ENCODE measurements around the gene AFF3.

Gene AFF3

GRCh38 chr2:100051253-100051652 lies 91.1 kb downstream of the AFF3 start:
- Histone ChIP-seq H4K91ac (ENCODE audit: low read depth, low read length) (no peak overlapping the region), H3K79me1 (ENCODE audit: low read length) (no peaks in the 10 kb centered on the region), H3K4ac (ENCODE audit: low read depth, low read length) (no peak overlapping the region), H3K79me2 (ENCODE audit: control insufficient read depth, insufficient read depth, low read length, poor library complexity) (no peaks in the 10 kb centered on the region), H4K12ac (ENCODE audit: low read depth, low read length) (no peak overlapping the region), H3K36me3 (ENCODE audit: control insufficient read depth in 1 of 2, insufficient read depth in 2 of 2, low read length in 2 of 2) (no peaks in the 10 kb centered on the region), H3K18ac (ENCODE audit: low read length) (no peak overlapping the region), H3K9me3 (ENCODE audit: insufficient read depth, low read depth, low read length) (no peaks in the 10 kb centered on the region), H3K4me3 (ENCODE audit: low read depth, low read length) (no peak overlapping the region), H2AFZ (ENCODE audit: insufficient read depth, low read length, poor library complexity) (no peak overlapping the region), H3K4me1 (ENCODE audit: control insufficient read depth in 1 of 2, insufficient read depth in 2 of 2, low read length in 2 of 2) (no peaks in the 10 kb centered on the region), H3K23ac (ENCODE audit: low read length) (no peak overlapping the region), H3K4me2 (ENCODE audit: low read length) (no peak overlapping the region), H3K27ac (ENCODE audit: low read depth, low read length) (no peak overlapping the region), H2BK120ac (ENCODE audit: insufficient read depth, low read length, poor library complexity) (no peak overlapping the region), H2BK12ac (ENCODE audit: low read length) (no peak overlapping the region), H3K14ac (ENCODE audit: low read length) (no peak overlapping the region), H3K27me3 (ENCODE audit: insufficient read depth, low read length) (no peaks in the 10 kb centered on the region), H2BK5ac (ENCODE audit: low read depth, low read length, poor library complexity) (no peak overlapping the region), H3K9ac (ENCODE audit: low read length) (no peak overlapping the region), H4K8ac (ENCODE audit: low read depth, low read length) (no peak overlapping the region), H2AK5ac (ENCODE audit: low read length) (no peak overlapping the region)
- no CpG with 5 or more reads among the region's 5 CpGs for WGBS (ENCODE audit: extremely low coverage, insufficient coverage, insufficient read length)
- no peak for DNase-seq

DNA sequence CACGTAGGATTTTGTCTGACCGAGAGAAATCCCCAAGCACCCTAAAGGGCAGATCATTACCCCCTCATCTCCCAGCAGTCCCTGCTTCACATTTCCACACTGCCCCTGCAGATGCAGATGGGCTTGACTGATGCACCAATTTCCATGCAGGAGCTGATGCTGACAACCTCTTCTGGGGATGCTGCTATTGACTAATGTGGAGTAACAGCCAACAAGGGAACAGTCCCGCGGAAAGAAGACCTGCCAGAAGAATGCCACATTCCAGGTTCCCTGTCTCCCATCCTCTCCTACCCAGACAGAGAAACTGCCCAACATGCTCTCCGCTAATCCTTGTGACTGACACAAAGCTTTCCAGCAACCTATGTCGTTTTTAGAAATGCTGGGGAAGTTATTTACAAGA lies 91.7 kb downstream of the AFF3 start:
- H3K79me1 ChIP-seq (ENCODE audit: low read length), result no peaks in the 10 kb centered on the region
- H3K14ac ChIP-seq (ENCODE audit: low read length), result no peak overlapping the region
- H4K91ac ChIP-seq (ENCODE audit: low read depth, low read length), result no peak overlapping the region
- no peak overlapping the region for H3K4me3 ChIP-seq (ENCODE audit: low read depth, low read length)
- no peaks in the 10 kb centered on the region for H3K27me3 ChIP-seq (ENCODE audit: insufficient read depth, low read length)
- no peaks in the 10 kb centered on the region for H3K79me2 ChIP-seq (ENCODE audit: control insufficient read depth, insufficient read depth, low read length, poor library complexity)
- H3K9me3 ChIP-seq (ENCODE audit: insufficient read depth, low read depth, low read length), result no peaks in the 10 kb centered on the region
- no peak overlapping the region for H2AFZ ChIP-seq (ENCODE audit: insufficient read depth, low read length, poor library complexity)
- no peaks in the 10 kb centered on the region for H3K36me3 ChIP-seq (ENCODE audit: control insufficient read depth in 1 of 2, insufficient read depth in 2 of 2, low read length in 2 of 2)
- no peak overlapping the region for H3K9ac ChIP-seq (ENCODE audit: low read length)
- H3K4me2 ChIP-seq (ENCODE audit: low read length), result no peak overlapping the region
- H2BK12ac ChIP-seq (ENCODE audit: low read length), result no peak overlapping the region
- no peak overlapping the region for H2BK5ac ChIP-seq (ENCODE audit: low read depth, low read length, poor library complexity)
- no peak overlapping the region for H3K4ac ChIP-seq (ENCODE audit: low read depth, low read length)
- no peak overlapping the region for H3K27ac ChIP-seq (ENCODE audit: low read depth, low read length)
- no peak overlapping the region for H3K23ac ChIP-seq (ENCODE audit: low read length)
- H2BK120ac ChIP-seq (ENCODE audit: insufficient read depth, low read length, poor library complexity), result no peak overlapping the region
- DNase-seq, result no peak
- no peak overlapping the region for H3K18ac ChIP-seq (ENCODE audit: low read length)
- no peak overlapping the region for H4K8ac ChIP-seq (ENCODE audit: low read depth, low read length)
- H4K12ac ChIP-seq (ENCODE audit: low read depth, low read length), result no peak overlapping the region
- no CpG with 5 or more reads among the region's 6 CpGs for WGBS (ENCODE audit: extremely low coverage, insufficient coverage, insufficient read length)
- no peaks in the 10 kb centered on the region for H3K4me1 ChIP-seq (ENCODE audit: control insufficient read depth in 1 of 2, insufficient read depth in 2 of 2, low read length in 2 of 2)
- H2AK5ac ChIP-seq (ENCODE audit: low read length), result no peak overlapping the region

DNA sequence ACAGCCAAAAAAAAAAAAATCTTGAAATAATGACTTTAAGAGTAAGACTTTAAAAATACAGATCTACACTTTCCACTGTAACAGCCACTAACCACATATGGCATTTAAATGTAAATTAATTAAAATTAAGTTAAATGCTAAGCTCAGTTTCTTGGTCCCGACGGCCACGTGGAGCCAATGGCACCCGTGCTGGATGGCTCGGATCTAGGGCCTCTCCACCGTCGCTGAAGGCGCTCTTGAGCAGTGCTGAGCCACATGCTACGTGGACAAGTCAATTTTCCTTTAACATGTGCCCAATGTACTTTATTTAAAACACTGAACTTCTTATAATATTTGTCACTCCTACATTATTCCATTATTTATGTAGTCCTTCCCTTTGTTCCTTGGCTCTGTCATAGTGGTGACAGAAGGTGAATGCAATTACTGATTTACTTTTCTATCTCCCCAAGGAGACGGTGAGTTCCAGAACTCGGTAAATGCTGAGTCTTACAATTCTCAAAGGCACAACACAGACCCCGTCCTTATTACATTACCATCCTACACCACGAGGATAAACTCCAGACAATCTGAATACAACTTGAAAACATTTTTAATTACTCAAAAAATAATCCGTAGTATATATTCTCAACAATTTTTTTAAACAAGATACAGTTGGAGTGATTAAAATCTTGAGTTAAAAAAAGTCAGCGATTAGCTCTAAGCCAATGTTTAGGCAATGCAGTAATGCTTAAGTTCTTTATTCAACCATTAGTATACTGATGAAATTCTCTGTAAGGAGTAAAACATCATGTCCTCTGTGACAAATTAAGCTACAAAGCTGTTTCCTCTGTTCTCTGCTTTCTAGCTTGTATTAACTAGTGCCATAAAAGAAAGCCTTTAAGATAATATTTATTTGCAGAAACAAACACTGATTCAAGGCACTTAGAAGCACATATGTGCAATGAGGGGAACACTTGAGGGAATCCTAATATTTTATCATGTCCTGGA lies 95.1 kb downstream of the AFF3 start:
- no peak overlapping the region for H3K14ac ChIP-seq (ENCODE audit: low read length)
- H2BK120ac ChIP-seq (ENCODE audit: insufficient read depth, low read length, poor library complexity), result no peak overlapping the region
- H3K4me1 ChIP-seq (ENCODE audit: control insufficient read depth in 1 of 2, insufficient read depth in 2 of 2, low read length in 2 of 2), result no peaks in the 10 kb centered on the region
- no peak overlapping the region for H2BK5ac ChIP-seq (ENCODE audit: low read depth, low read length, poor library complexity)
- no peak overlapping the region for H3K9ac ChIP-seq (ENCODE audit: low read length)
- H2BK12ac ChIP-seq (ENCODE audit: low read length), result no peak overlapping the region
- 100% methylated on average over 1 of the region's 15 CpGs for WGBS (ENCODE audit: extremely low coverage, insufficient coverage, insufficient read length)
- no peak overlapping the region for H2AFZ ChIP-seq (ENCODE audit: insufficient read depth, low read length, poor library complexity)
- H4K91ac ChIP-seq (ENCODE audit: low read depth, low read length), result no peak overlapping the region
- H3K4ac ChIP-seq (ENCODE audit: low read depth, low read length), result no peak overlapping the region
- H3K4me2 ChIP-seq (ENCODE audit: low read length), result no peak overlapping the region
- DNase-seq, result no peak
- H3K36me3 ChIP-seq (ENCODE audit: control insufficient read depth in 1 of 2, insufficient read depth in 2 of 2, low read length in 2 of 2), result no peaks in the 10 kb centered on the region
- H3K4me3 ChIP-seq (ENCODE audit: low read depth, low read length), result no peak overlapping the region
- H3K9me3 ChIP-seq (ENCODE audit: insufficient read depth, low read depth, low read length), result no peaks in the 10 kb centered on the region
- no peak overlapping the region for H4K12ac ChIP-seq (ENCODE audit: low read depth, low read length)
- H3K79me2 ChIP-seq (ENCODE audit: control insufficient read depth, insufficient read depth, low read length, poor library complexity), result no peaks in the 10 kb centered on the region
- no peaks in the 10 kb centered on the region for H3K79me1 ChIP-seq (ENCODE audit: low read length)
- no peak overlapping the region for H2AK5ac ChIP-seq (ENCODE audit: low read length)
- no peaks in the 10 kb centered on the region for H3K27me3 ChIP-seq (ENCODE audit: insufficient read depth, low read length)
- H3K18ac ChIP-seq (ENCODE audit: low read length), result no peak overlapping the region
- H4K8ac ChIP-seq (ENCODE audit: low read depth, low read length), result no peak overlapping the region
- no peak overlapping the region for H3K23ac ChIP-seq (ENCODE audit: low read length)
- H3K27ac ChIP-seq (ENCODE audit: low read depth, low read length), result no peak overlapping the region

- H2AK5ac ChIP-seq (ENCODE audit: low read length), result no peak overlapping the region
- H3K4me3 ChIP-seq (ENCODE audit: low read depth, low read length), result no peak overlapping the region
- no peak overlapping the region for H2BK120ac ChIP-seq (ENCODE audit: insufficient read depth, low read length, poor library complexity)
- H3K9me3 ChIP-seq (ENCODE audit: insufficient read depth, low read depth, low read length), result no peaks in the 10 kb centered on the region
- no peak overlapping the region for H4K91ac ChIP-seq (ENCODE audit: low read depth, low read length)
- no peaks in the 10 kb centered on the region for H3K4me1 ChIP-seq (ENCODE audit: control insufficient read depth in 1 of 2, insufficient read depth in 2 of 2, low read length in 2 of 2)
- H2BK5ac ChIP-seq (ENCODE audit: low read depth, low read length, poor library complexity), result no peak overlapping the region
- no peak overlapping the region for H3K4me2 ChIP-seq (ENCODE audit: low read length)
- no CpG with 5 or more reads among the region's 9 CpGs for WGBS (ENCODE audit: extremely low coverage, insufficient coverage, insufficient read length)
- no peak overlapping the region for H3K9ac ChIP-seq (ENCODE audit: low read length)
- no peak overlapping the region for H2BK12ac ChIP-seq (ENCODE audit: low read length)
- no peak overlapping the region for H2AFZ ChIP-seq (ENCODE audit: insufficient read depth, low read length, poor library complexity)
- no peak overlapping the region for H3K4ac ChIP-seq (ENCODE audit: low read depth, low read length)
- H3K79me2 ChIP-seq (ENCODE audit: control insufficient read depth, insufficient read depth, low read length, poor library complexity), result no peaks in the 10 kb centered on the region
- no peak overlapping the region for H3K27ac ChIP-seq (ENCODE audit: low read depth, low read length)
- H3K18ac ChIP-seq (ENCODE audit: low read length), result no peak overlapping the region
- H3K23ac ChIP-seq (ENCODE audit: low read length), result no peak overlapping the region
- H4K12ac ChIP-seq (ENCODE audit: low read depth, low read length), result no peak overlapping the region
- H3K36me3 ChIP-seq (ENCODE audit: control insufficient read depth in 1 of 2, insufficient read depth in 2 of 2, low read length in 2 of 2), result no peaks in the 10 kb centered on the region
- no peak for DNase-seq
- H3K14ac ChIP-seq (ENCODE audit: low read length), result no peak overlapping the region
- no peaks in the 10 kb centered on the region for H3K79me1 ChIP-seq (ENCODE audit: low read length)
- H3K27me3 ChIP-seq (ENCODE audit: insufficient read depth, low read length), result no peaks in the 10 kb centered on the region
- no peak overlapping the region for H4K8ac ChIP-seq (ENCODE audit: low read depth, low read length)
Observed at GRCh38 chr2:100045000-100045399, 97.4 kb downstream of the AFF3 start.
